ENCODE data around the gene TSR3.

The TSR3 gene

GRCh38 chr16:1344499-1344898 lies 7.2 kb downstream of the TSR3 start:
- Histone ChIP-seq H3K36me3 (ENCODE audit: control insufficient read depth, insufficient read depth, low read length) (no peaks in the 10 kb centered on the region), H3K27ac (ENCODE audit: low read depth, low read length) (no peak overlapping the region), H3K4me2 (ENCODE audit: low read length) (no peak overlapping the region), H3K18ac (ENCODE audit: low read length) (no peak overlapping the region), H3K4ac (ENCODE audit: low read depth, low read length) (no peak overlapping the region), H2BK15ac (replicated peaks; ENCODE audit: low read depth) (no peak overlapping the region), H3K4me3 (ENCODE audit: low read length) (no peak overlapping the region), H2BK120ac (ENCODE audit: low read depth, low read length) (no peak overlapping the region), H3K23ac (ENCODE audit: low read length) (no peak overlapping the region), H4K5ac (ENCODE audit: low read length) (no peak overlapping the region), H3K9ac (ENCODE audit: low read length) (no peak overlapping the region), H3K79me1 (ENCODE audit: low read length) (no peaks in the 10 kb centered on the region), H4K8ac (ENCODE audit: low read depth, low read length) (no peak overlapping the region), H3K79me2 (ENCODE audit: control insufficient read depth, insufficient read depth, low read length) (no peaks in the 10 kb centered on the region), H3K4me1 (ENCODE audit: control insufficient read depth, low read depth, low read length) (no peaks in the 10 kb centered on the region), H2AK5ac (ENCODE audit: low read length) (no peak overlapping the region), H3K27me3 (ENCODE audit: insufficient read depth, low read length, poor library complexity) (no peaks in the 10 kb centered on the region), H2BK5ac (ENCODE audit: low read length) (no peak overlapping the region), H3K56ac (ENCODE audit: low read length) (no peak overlapping the region)
- DNase-seq, result no peak
- no CpG with 5 or more reads among the region's 14 CpGs for WGBS (ENCODE audit: extremely low coverage, insufficient coverage, low lambda C conversion rate)

- no peak overlapping the region for H2AK5ac ChIP-seq (ENCODE audit: low read length)
- peak overlapping the region; percentile 6 for H3K9ac ChIP-seq (ENCODE audit: low read length)
- H3K23ac ChIP-seq (ENCODE audit: low read length), result no peak overlapping the region
- DNase-seq, result no peak
- H3K79me1 ChIP-seq (ENCODE audit: low read length), result no peaks in the 10 kb centered on the region
- no peaks in the 10 kb centered on the region for H3K27me3 ChIP-seq (ENCODE audit: insufficient read depth, low read length, poor library complexity)
- no peak overlapping the region for H3K27ac ChIP-seq (ENCODE audit: low read depth, low read length)
- H4K5ac ChIP-seq (ENCODE audit: low read length), result no peak overlapping the region
- H3K4ac ChIP-seq (ENCODE audit: low read depth, low read length), result no peak overlapping the region
- no peak overlapping the region for H2BK120ac ChIP-seq (ENCODE audit: low read depth, low read length)
- H3K79me2 ChIP-seq (ENCODE audit: control insufficient read depth, insufficient read depth, low read length), result no peaks in the 10 kb centered on the region
- no peak overlapping the region for H3K18ac ChIP-seq (ENCODE audit: low read length)
- no peak overlapping the region for H3K4me3 ChIP-seq (ENCODE audit: low read length)
- no peak overlapping the region for H4K8ac ChIP-seq (ENCODE audit: low read depth, low read length)
- peak overlapping the region; percentile 35 for H3K4me2 ChIP-seq (ENCODE audit: low read length)
- H3K36me3 ChIP-seq (ENCODE audit: control insufficient read depth, insufficient read depth, low read length), result no peaks in the 10 kb centered on the region
- WGBS (ENCODE audit: extremely low coverage, insufficient coverage, low lambda C conversion rate), result no CpG with 5 or more reads among the region's 44 CpGs
- H2BK5ac ChIP-seq (ENCODE audit: low read length), result no peak overlapping the region
- H3K4me1 ChIP-seq (ENCODE audit: control insufficient read depth, low read depth, low read length), result no peaks in the 10 kb centered on the region
- no peak overlapping the region for H2BK15ac ChIP-seq (replicated peaks; ENCODE audit: low read depth)
- peak overlapping the region; percentile 17 for H3K56ac ChIP-seq (ENCODE audit: low read length)
These were observed 8.0 kb downstream of the TSR3 start for GRCh38 chr16:1343428-1344242.

- H3K79me1 ChIP-seq (ENCODE audit: low read length), result no peaks in the 10 kb centered on the region
- H3K4me1 ChIP-seq (ENCODE audit: control insufficient read depth, low read depth, low read length), result no peaks in the 10 kb centered on the region
- no peaks in the 10 kb centered on the region for H3K79me2 ChIP-seq (ENCODE audit: control insufficient read depth, insufficient read depth, low read length)
- no peak overlapping the region for H4K8ac ChIP-seq (ENCODE audit: low read depth, low read length)
- no peak overlapping the region for H3K23ac ChIP-seq (ENCODE audit: low read length)
- H4K5ac ChIP-seq (ENCODE audit: low read length), result no peak overlapping the region
- no peak overlapping the region for H3K56ac ChIP-seq (ENCODE audit: low read length)
- no peak overlapping the region for H3K27ac ChIP-seq (ENCODE audit: low read depth, low read length)
- no peak overlapping the region for H3K9ac ChIP-seq (ENCODE audit: low read length)
- DNase-seq, result peak; percentile 98
- H3K27me3 ChIP-seq (ENCODE audit: insufficient read depth, low read length, poor library complexity), result no peaks in the 10 kb centered on the region
- peak overlapping the region; percentile 35 for H3K4me2 ChIP-seq (ENCODE audit: low read length)
- no peak overlapping the region for H3K4ac ChIP-seq (ENCODE audit: low read depth, low read length)
- H2BK5ac ChIP-seq (ENCODE audit: low read length), result no peak overlapping the region
- H3K36me3 ChIP-seq (ENCODE audit: control insufficient read depth, insufficient read depth, low read length), result no peaks in the 10 kb centered on the region
- H3K18ac ChIP-seq (ENCODE audit: low read length), result no peak overlapping the region
- no CpG with 5 or more reads among the region's 49 CpGs for WGBS (ENCODE audit: extremely low coverage, insufficient coverage, low lambda C conversion rate)
- H2BK15ac ChIP-seq (replicated peaks; ENCODE audit: low read depth), result no peak overlapping the region
- H2AK5ac ChIP-seq (ENCODE audit: low read length), result no peak overlapping the region
- no peak overlapping the region for H3K4me3 ChIP-seq (ENCODE audit: low read length)
- no peak overlapping the region for H2BK120ac ChIP-seq (ENCODE audit: low read depth, low read length)
These were observed 8.9 kb downstream of the TSR3 start for GRCh38 chr16:1342526-1343427.

GRCh38 chr16:1341495-1342420 lies 9.9 kb downstream of the TSR3 start:
- no peak overlapping the region for H4K8ac ChIP-seq (ENCODE audit: low read depth, low read length)
- no peak overlapping the region for H3K4me2 ChIP-seq (ENCODE audit: low read length)
- no peak overlapping the region for H3K4ac ChIP-seq (ENCODE audit: low read depth, low read length)
- H3K79me2 ChIP-seq (ENCODE audit: control insufficient read depth, insufficient read depth, low read length), result no peaks in the 10 kb centered on the region
- no peaks in the 10 kb centered on the region for H3K27me3 ChIP-seq (ENCODE audit: insufficient read depth, low read length, poor library complexity)
- no peak overlapping the region for H3K23ac ChIP-seq (ENCODE audit: low read length)
- H3K27ac ChIP-seq (ENCODE audit: low read depth, low read length), result no peak overlapping the region
- DNase-seq, result no peak
- no CpG with 5 or more reads among the region's 39 CpGs for WGBS (ENCODE audit: extremely low coverage, insufficient coverage, low lambda C conversion rate)
- no peak overlapping the region for H3K56ac ChIP-seq (ENCODE audit: low read length)
- no peak overlapping the region for H2BK120ac ChIP-seq (ENCODE audit: low read depth, low read length)
- no peak overlapping the region for H3K18ac ChIP-seq (ENCODE audit: low read length)
- H3K9ac ChIP-seq (ENCODE audit: low read length), result no peak overlapping the region
- H3K4me3 ChIP-seq (ENCODE audit: low read length), result no peak overlapping the region
- no peak overlapping the region for H2AK5ac ChIP-seq (ENCODE audit: low read length)
- H4K5ac ChIP-seq (ENCODE audit: low read length), result no peak overlapping the region
- no peaks in the 10 kb centered on the region for H3K4me1 ChIP-seq (ENCODE audit: control insufficient read depth, low read depth, low read length)
- no peak overlapping the region for H2BK15ac ChIP-seq (replicated peaks; ENCODE audit: low read depth)
- no peaks in the 10 kb centered on the region for H3K36me3 ChIP-seq (ENCODE audit: control insufficient read depth, insufficient read depth, low read length)
- no peak overlapping the region for H2BK5ac ChIP-seq (ENCODE audit: low read length)
- no peaks in the 10 kb centered on the region for H3K79me1 ChIP-seq (ENCODE audit: low read length)

GRCh38 chr16:1340730-1341494 lies 10.8 kb downstream of the TSR3 start:
- no peak overlapping the region for H3K4ac ChIP-seq (ENCODE audit: low read depth, low read length)
- no peak overlapping the region for H2BK120ac ChIP-seq (ENCODE audit: low read depth, low read length)
- H4K5ac ChIP-seq (ENCODE audit: low read length), result no peak overlapping the region
- no peaks in the 10 kb centered on the region for H3K79me2 ChIP-seq (ENCODE audit: control insufficient read depth, insufficient read depth, low read length)
- no peak overlapping the region for H2BK5ac ChIP-seq (ENCODE audit: low read length)
- no peak overlapping the region for H2AK5ac ChIP-seq (ENCODE audit: low read length)
- no peaks in the 10 kb centered on the region for H3K27me3 ChIP-seq (ENCODE audit: insufficient read depth, low read length, poor library complexity)
- no peaks in the 10 kb centered on the region for H3K36me3 ChIP-seq (ENCODE audit: control insufficient read depth, insufficient read depth, low read length)
- H4K8ac ChIP-seq (ENCODE audit: low read depth, low read length), result no peak overlapping the region
- no peak overlapping the region for H3K27ac ChIP-seq (ENCODE audit: low read depth, low read length)
- H3K23ac ChIP-seq (ENCODE audit: low read length), result no peak overlapping the region
- no peak for DNase-seq
- WGBS (ENCODE audit: extremely low coverage, insufficient coverage, low lambda C conversion rate), result no CpG with 5 or more reads among the region's 36 CpGs
- H3K79me1 ChIP-seq (ENCODE audit: low read length), result no peaks in the 10 kb centered on the region
- no peaks in the 10 kb centered on the region for H3K4me1 ChIP-seq (ENCODE audit: control insufficient read depth, low read depth, low read length)
- H3K56ac ChIP-seq (ENCODE audit: low read length), result no peak overlapping the region
- no peak overlapping the region for H3K9ac ChIP-seq (ENCODE audit: low read length)
- H3K4me2 ChIP-seq (ENCODE audit: low read length), result no peak overlapping the region
- no peak overlapping the region for H2BK15ac ChIP-seq (replicated peaks; ENCODE audit: low read depth)
- no peak overlapping the region for H3K4me3 ChIP-seq (ENCODE audit: low read length)
- no peak overlapping the region for H3K18ac ChIP-seq (ENCODE audit: low read length)

Data from mesendoderm (in vitro differentiated cells).